ENCODE data around the gene PTPRN2. TPM values are rescaled to one million over a fixed set of nuclear protein-coding genes. Genes with fewer than 3 reads are reported as not detected.

Gene PTPRN2
- total and polyA plus RNA-seq, 5 experiments from 2014 or later: 0.69 to 1.5 (median 0.99) TPM

DNA sequence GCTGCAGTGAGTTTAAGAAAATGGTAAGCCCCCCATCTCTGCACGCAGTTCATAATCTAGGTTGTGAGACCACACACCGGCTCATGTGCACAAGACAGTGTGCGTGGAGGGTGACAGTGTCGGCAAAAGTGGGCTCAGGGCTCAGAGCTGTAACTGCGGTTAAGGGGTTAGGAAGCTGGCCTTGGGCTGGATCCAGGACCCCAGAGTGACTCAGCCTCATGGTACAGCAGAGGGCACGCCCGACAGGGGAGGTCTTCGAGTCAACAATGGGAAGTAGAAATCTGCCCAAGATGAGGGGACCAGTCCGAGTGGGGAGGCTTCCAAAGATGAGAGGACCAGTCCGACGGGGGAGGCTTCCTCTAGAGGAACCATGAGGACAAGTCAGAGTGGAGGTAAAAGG lies 813.1 kb downstream of the PTPRN2 start:
- peaks cover 0 to 13% (median 5%) of the 10 kb centered on the region in 9 donors for H3K9me3 Mint-ChIP-seq
- no peak overlapping the region for H3K4me3 Mint-ChIP-seq
- peaks cover 0 to 6% (median 0%) of the 10 kb centered on the region in 4 donors for H3K4me1 Mint-ChIP-seq
- DNase-seq (no peak), ATAC-seq (no peak)
- POLR2A ChIA-PET: no interaction called here
- peaks cover 12 to 35% (median 19%) of the 10 kb centered on the region in 5 donors for H3K27me3 Mint-ChIP-seq
- peak overlapping the region in 1 of 10 donors; percentile 35 for H3K27ac Mint-ChIP-seq
- peaks cover 0 to 13% (median 3%) of the 10 kb centered on the region in 3 donors for H3K36me3 Mint-ChIP-seq

GRCh38 chr7:157773361-157773760 lies 814.3 kb downstream of the PTPRN2 start:
- Mint-ChIP-seq H3K9me3 (peaks cover 0 to 13% (median 5%) of the 10 kb centered on the region in 9 donors), H3K27me3 (peaks cover 17 to 35% (median 21%) of the 10 kb centered on the region in 5 donors), H3K4me3 (no peak overlapping the region), H3K36me3 (peaks cover 0 to 13% (median 3%) of the 10 kb centered on the region in 3 donors), H3K27ac (no peak overlapping the region), H3K4me1 (peaks cover 0 to 6% (median 0%) of the 10 kb centered on the region in 4 donors)
- ATAC-seq (no peak), DNase-seq (no peak)
- POLR2A ChIA-PET: no interaction called here

DNA sequence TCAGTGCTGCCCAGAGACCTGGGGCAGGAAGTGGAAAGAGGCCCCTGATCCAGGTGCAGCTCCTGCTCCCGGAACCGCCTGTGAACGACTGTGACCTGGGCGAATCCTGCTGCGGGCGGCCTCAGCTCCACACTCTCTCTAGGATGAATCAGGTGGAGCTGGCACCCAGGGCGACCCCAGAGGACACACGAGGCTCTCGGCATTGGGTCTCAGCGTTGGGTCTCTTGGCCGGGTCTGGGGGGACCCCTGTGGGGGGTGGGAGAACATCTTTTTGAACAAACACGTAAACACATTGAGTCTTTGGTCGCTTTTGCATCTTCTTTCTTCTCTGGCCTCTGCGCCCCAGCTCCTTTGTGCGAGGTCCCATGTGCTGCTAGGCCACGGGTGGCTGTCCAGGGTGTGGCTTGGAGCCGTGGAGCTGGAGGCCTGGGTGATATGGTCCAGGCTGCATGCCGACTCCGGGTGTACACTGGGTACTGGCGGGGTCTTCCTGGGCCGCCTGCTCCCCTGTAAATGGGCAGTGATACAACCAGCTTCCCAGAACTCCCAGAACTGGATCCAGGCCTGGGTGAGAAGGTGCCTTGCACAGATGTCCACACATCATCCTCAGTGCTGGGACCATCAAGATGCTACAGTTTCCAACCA lies 815.0 kb downstream of the PTPRN2 start:
- no peak for DNase-seq
- ATAC-seq: no peak
- Mint-ChIP-seq H3K27me3 (peaks cover 15 to 34% (median 19%) of the 10 kb centered on the region in 5 donors), H3K9me3 (peaks cover 0 to 13% (median 5%) of the 10 kb centered on the region in 9 donors), H3K4me1 (peaks cover 0 to 6% (median 0%) of the 10 kb centered on the region in 4 donors), H3K27ac (no peak overlapping the region), H3K36me3 (peaks cover 0 to 13% (median 3%) of the 10 kb centered on the region in 3 donors), H3K4me3 (no peak overlapping the region)
- POLR2A ChIA-PET: no interaction called here

DNA sequence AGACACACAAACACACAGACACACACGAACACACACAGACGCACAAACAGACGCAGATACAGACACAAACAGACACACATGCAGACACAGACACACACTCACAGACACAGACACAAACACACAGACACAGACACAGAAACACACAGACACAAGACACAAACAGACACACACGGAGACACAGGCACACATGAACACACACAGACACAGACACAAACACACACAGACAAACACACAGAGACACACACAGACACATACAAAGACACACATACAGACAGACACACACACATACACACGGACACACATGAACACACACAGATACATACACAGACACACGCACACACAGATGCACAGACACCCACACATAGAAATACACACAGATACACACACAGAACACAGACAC lies 815.9 kb downstream of the PTPRN2 start:
- H3K4me3 Mint-ChIP-seq: no peak overlapping the region
- no peak for ATAC-seq
- H3K9me3 Mint-ChIP-seq: peaks cover 0 to 13% (median 5%) of the 10 kb centered on the region in 9 donors
- H3K27me3 Mint-ChIP-seq: peaks cover 10 to 32% (median 16%) of the 10 kb centered on the region in 5 donors
- POLR2A ChIA-PET: no interaction called here
- H3K27ac Mint-ChIP-seq: peak overlapping the region in 1 of 10 donors; percentile 3
- H3K4me1 Mint-ChIP-seq: peaks cover 0 to 6% (median 0%) of the 10 kb centered on the region in 4 donors
- peaks cover 0 to 9% (median 3%) of the 10 kb centered on the region in 3 donors for H3K36me3 Mint-ChIP-seq
- DNase-seq: no peak

DNA sequence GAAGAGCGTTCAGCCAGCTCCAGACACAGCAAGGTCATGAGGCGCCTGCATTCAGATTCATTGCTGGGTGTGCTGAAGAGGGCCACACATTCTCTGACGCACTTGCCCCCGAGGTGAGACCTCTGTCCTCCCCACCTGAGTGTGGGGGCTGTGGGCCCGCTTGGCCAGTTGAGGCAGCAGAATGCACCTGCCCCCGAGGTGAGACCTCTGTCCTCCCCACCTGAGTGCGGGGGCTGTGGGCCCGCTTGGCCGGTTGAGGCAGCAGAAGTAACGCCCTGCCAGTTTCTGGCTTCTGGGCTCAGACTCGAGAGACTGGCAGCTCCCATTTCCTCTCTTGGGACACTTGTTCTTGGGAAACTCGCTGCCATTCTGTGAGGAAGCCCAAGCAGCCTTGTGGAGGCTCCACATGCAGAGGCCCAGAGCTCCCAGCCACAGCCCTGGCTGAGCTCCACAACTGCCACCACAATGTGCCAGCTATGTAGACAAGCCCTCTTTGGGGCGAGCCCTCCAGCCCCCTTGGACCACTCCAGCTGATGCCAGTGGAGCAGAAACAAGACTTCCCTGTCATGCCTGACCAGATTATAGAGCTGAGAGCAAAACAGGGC lies 816.8 kb downstream of the PTPRN2 start:
- POLR2A ChIA-PET: no interaction called here
- peaks cover 0 to 22% (median 8%) of the 10 kb centered on the region in 9 donors for H3K9me3 Mint-ChIP-seq

DNA sequence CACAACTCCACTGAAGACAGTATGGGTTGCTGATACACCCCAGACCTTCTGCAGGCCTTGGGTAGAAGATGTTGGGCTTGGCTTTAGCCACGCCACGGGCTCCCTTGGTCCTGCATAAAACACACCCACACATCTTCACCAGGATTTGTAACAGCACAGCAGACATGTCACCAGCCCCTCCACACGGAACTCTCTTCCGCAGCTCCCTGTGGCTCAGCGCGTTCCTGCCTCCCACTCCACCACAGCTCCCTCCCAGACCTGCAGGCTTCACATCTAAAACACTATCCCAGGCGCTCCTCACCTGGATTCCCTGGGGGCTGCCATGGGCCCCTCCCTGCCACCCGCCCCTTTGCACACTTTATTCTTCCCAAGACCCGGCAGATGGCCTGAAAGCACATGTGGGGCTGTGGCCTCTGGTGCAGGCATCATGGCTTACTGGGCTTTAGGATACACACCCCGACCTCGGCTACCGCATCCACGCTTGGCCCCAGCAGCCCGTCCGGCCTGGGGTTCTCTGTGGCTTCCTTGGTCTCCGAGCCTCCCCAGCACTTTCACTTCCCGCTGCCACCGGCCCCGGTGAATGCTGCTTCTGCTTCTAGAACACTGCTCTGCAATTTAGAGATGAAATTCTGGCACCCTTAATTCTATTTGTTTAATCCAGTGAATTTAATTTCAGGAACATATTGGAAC lies 818.0 kb downstream of the PTPRN2 start:
- POLR2A ChIA-PET: no interaction called here
- DNase-seq (peak in 1 of 10 donors; percentile 21), ATAC-seq (no peak)
- H3K9me3 Mint-ChIP-seq: peaks cover 0 to 33% (median 8%) of the 10 kb centered on the region in 9 donors
- no peak overlapping the region for H3K27ac Mint-ChIP-seq
- H3K27me3 Mint-ChIP-seq: peaks cover 16 to 41% (median 27%) of the 10 kb centered on the region in 5 donors
- H3K4me3 Mint-ChIP-seq: no peak overlapping the region
- peaks cover 0 to 9% (median 3%) of the 10 kb centered on the region in 3 donors for H3K36me3 Mint-ChIP-seq
- H3K4me1 Mint-ChIP-seq: peaks cover 0 to 6% (median 0%) of the 10 kb centered on the region in 4 donors

More for the DNA sequence above, 816.8 kb downstream of the PTPRN2 start:
- Mint-ChIP-seq H3K27me3 (peaks cover 16 to 38% (median 17%) of the 10 kb centered on the region in 5 donors), H3K27ac (no peak overlapping the region), H3K4me1 (peaks cover 0 to 6% (median 0%) of the 10 kb centered on the region in 4 donors), H3K36me3 (peaks cover 0 to 9% (median 3%) of the 10 kb centered on the region in 3 donors), H3K4me3 (no peak overlapping the region)
- DNase-seq: peak in 1 of 10 donors; percentile 27
- no peak for ATAC-seq

- H3K27ac Mint-ChIP-seq: no peak overlapping the region
- POLR2A ChIA-PET: no interaction called here
- H3K4me1 Mint-ChIP-seq: peaks cover 0 to 6% (median 0%) of the 10 kb centered on the region in 4 donors
- DNase-seq (no peak), ATAC-seq (no peak)
- peaks cover 0 to 9% (median 3%) of the 10 kb centered on the region in 3 donors for H3K36me3 Mint-ChIP-seq
- H3K4me3 Mint-ChIP-seq: no peak overlapping the region
- peaks cover 16 to 41% (median 27%) of the 10 kb centered on the region in 5 donors for H3K27me3 Mint-ChIP-seq
- peaks cover 0 to 39% (median 8%) of the 10 kb centered on the region in 9 donors for H3K9me3 Mint-ChIP-seq
Measured at GRCh38 chr7:157769086-157769485, 818.5 kb downstream of the PTPRN2 start.

- Mint-ChIP-seq H3K4me1 (peaks cover 0 to 6% (median 0%) of the 10 kb centered on the region in 4 donors), H3K36me3 (peaks cover 0 to 9% (median 3%) of the 10 kb centered on the region in 3 donors), H3K4me3 (no peak overlapping the region), H3K27me3 (peaks cover 16 to 41% (median 27%) of the 10 kb centered on the region in 5 donors), H3K27ac (no peak overlapping the region), H3K9me3 (peaks cover 0 to 42% (median 12%) of the 10 kb centered on the region in 9 donors)
- POLR2A ChIA-PET: no interaction called here
- no peak for ATAC-seq
- no peak for DNase-seq
Measured at GRCh38 chr7:157768198-157768597, 819.4 kb downstream of the PTPRN2 start.

- Mint-ChIP-seq H3K4me3 (no peak overlapping the region), H3K27ac (peak overlapping the region in 1 of 10 donors; percentile 56), H3K4me1 (peaks cover 0 to 6% (median 0%) of the 10 kb centered on the region in 4 donors)
Measured at GRCh38 chr7:157767506-157768197, 820.0 kb downstream of the PTPRN2 start.

DNA sequence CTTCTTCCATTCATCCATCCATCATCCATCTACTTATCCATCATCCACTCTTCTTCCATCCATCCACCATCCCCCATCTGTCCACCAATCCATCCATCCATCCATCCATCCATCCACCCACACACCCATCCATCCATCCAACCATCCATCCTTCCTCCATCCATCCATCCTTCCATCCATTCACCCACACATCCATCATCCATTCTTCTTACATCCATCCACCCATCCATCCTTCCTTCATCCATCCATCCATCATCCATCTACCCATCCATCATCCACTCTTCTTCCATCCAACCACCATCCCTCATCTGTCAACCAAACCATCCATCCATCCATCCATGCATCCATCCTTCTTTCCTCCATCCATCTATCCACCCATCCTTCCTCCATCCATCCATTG lies 821.5 kb downstream of the PTPRN2 start:
- Mint-ChIP-seq H3K36me3 (peaks cover 0 to 2% (median 0%) of the 10 kb centered on the region in 3 donors), H3K27me3 (peaks cover 10 to 34% (median 16%) of the 10 kb centered on the region in 5 donors), H3K4me3 (peak overlapping the region in 1 of 10 donors; percentile 25), H3K9me3 (peaks cover 0 to 29% (median 8%) of the 10 kb centered on the region in 9 donors), H3K4me1 (no peaks in the 10 kb centered on the region), H3K27ac (no peak overlapping the region)
- DNase-seq (no peak), ATAC-seq (no peak)
- POLR2A ChIA-PET: no interaction called here

More at GRCh38 chr7:157767506-157768197, 820.0 kb downstream of the PTPRN2 start:
- DNase-seq: no peak
- peaks cover 0 to 9% (median 3%) of the 10 kb centered on the region in 3 donors for H3K36me3 Mint-ChIP-seq
- POLR2A ChIA-PET: no interaction called here
- H3K27me3 Mint-ChIP-seq: peaks cover 16 to 41% (median 27%) of the 10 kb centered on the region in 5 donors
- no peak for ATAC-seq
- H3K9me3 Mint-ChIP-seq: peaks cover 0 to 42% (median 12%) of the 10 kb centered on the region in 9 donors

- H3K27me3 Mint-ChIP-seq: peaks cover 12 to 39% (median 22%) of the 10 kb centered on the region in 5 donors
- no peak overlapping the region for H3K27ac Mint-ChIP-seq
- DNase-seq (no peak), ATAC-seq (no peak)
- H3K36me3 Mint-ChIP-seq: no peaks in the 10 kb centered on the region
- peaks cover 4 to 8% (median 7%) of the 10 kb centered on the region in 4 donors for H3K4me1 Mint-ChIP-seq
- peaks cover 0 to 29% (median 9%) of the 10 kb centered on the region in 9 donors for H3K9me3 Mint-ChIP-seq
- POLR2A ChIA-PET: no interaction called here
- H3K4me3 Mint-ChIP-seq: no peak overlapping the region
Measured at GRCh38 chr7:157764946-157765537, 822.6 kb downstream of the PTPRN2 start.

DNA sequence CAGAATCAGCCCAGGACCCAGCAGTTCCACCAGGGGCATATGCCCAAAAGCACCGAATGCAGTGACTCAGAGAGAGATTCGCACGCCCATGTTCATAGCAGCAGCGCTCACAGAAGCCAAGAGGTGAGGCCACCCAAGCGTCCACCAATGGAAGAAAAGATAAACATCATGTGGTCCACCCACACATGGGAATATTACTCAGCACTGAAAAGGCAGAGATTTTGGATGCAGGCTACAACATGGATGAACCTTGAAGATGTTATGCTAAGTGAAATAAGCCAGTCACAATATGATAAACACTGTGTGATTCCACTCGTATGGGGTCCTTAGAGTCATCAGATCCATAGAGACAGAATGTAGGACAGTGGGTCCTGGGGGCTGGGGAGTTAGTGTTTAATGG lies 823.4 kb downstream of the PTPRN2 start:
- Mint-ChIP-seq H3K4me1 (peaks cover 4 to 10% (median 8%) of the 10 kb centered on the region in 4 donors), H3K4me3 (no peak overlapping the region), H3K27ac (no peak overlapping the region), H3K9me3 (peaks cover 0 to 29% (median 9%) of the 10 kb centered on the region in 9 donors), H3K36me3 (no peaks in the 10 kb centered on the region), H3K27me3 (peaks cover 12 to 34% (median 22%) of the 10 kb centered on the region in 5 donors)
- DNase-seq: no peak
- no peak for ATAC-seq
- POLR2A ChIA-PET: no interaction called here

All from naive thymus-derived CD8-positive, alpha-beta T cell (primary cell).